Measurements from ENCODE around the gene EPC2.
A peak's percentile ranks its signal among the peaks of the same experiment; 100 is the strongest.

Gene EPC2

DNA sequence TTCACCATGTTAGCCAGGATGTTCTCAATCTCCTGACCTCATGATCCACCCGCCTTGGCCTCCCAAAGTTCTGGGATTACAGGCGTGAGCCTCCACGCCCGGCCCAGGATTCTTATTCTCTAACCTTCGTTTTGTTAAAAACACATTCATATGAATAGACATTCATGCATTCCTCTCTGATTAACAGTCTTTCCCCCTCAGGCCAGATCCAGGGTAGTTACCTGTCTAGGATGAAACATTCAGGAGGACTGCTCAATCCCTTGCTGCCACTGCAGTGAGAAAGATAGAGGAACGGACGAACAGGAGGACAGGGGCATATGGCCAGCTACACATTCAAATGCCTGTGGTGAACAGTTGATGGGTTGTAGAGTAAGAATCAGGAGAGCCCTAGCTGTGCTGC is 39.6 kb upstream of the EPC2 start:
- DNase-seq (ENCODE audit: low read depth), result no peak
- TF ChIP-seq CTCF (IDR thresholded peaks at IDR 0.05; ENCODE audit: low read depth, low read length, missing control alignments), result no peak
- no peak overlapping the region for H3K4me3 ChIP-seq (ENCODE audit: low read depth, low read length)

GRCh38 chr2:148607566-148607965 is 37.0 kb upstream of the EPC2 start:
- TF ChIP-seq CTCF (IDR thresholded peaks at IDR 0.05; ENCODE audit: low read depth, low read length, missing control alignments), result no peak
- no peak overlapping the region for H3K4me3 ChIP-seq (ENCODE audit: low read depth, low read length)
- no peak for DNase-seq (ENCODE audit: low read depth)

DNA sequence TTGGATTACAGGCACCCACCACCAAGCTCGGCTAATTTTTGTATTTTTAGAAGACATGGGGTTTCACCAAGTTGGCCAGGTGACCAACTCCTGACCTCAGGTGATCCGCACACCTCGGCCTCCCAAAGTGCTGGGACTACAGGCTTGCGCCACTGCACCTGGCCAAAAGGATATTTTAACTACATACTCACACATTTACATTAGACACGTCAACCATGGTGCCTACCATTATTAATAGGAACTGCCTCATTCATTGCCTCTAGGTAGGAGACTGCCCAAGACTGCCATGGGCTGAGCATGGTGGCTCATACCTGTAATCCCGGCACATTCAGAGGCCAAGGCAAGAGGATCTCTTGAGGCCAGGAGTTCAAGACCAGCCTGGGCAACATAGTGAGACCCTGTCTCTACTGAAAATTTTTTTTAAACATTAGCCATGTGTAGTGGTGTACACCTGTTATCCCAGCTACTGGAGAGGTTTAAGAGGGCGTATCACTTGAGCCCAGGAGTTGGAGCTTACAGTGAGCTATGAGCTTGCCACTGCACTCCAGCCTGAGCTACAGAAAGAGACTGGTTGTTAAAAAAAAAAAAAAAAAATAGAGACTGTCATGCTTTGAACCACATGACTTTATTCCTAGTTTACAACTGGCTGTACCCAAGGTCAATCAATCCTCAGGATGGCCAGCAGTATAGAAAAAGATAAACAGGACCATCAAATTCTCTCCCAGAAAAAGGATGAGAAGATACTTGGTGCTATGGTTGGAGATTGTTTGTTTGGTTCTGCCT is 31.1 kb upstream of the EPC2 start:
- no peak for DNase-seq (ENCODE audit: low read depth)
- no peak overlapping the region for H3K4me3 ChIP-seq (ENCODE audit: low read depth, low read length)
- no peak for TF ChIP-seq CTCF (IDR thresholded peaks at IDR 0.05; ENCODE audit: low read depth, low read length, missing control alignments)

DNA sequence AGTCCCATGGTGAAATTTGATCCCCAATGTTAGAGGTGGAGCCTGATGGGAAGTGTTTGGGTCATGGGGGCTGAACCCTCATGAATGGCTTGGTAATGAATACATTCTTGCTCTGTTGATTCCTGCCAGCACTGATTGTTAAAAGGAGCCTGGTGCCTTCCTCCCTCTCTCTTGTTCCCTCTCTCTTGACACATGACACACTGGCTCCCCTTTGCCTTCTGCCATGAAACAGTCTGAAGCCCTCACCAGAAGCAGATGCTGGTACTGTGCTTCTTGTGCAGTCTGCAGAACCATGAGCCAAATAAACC is 30.6 kb upstream of the EPC2 start:
- TF ChIP-seq CTCF (IDR thresholded peaks at IDR 0.05; ENCODE audit: low read depth, low read length, missing control alignments), result no peak
- no peak overlapping the region for H3K4me3 ChIP-seq (ENCODE audit: low read depth, low read length)
- DNase-seq (ENCODE audit: low read depth), result no peak

DNA sequence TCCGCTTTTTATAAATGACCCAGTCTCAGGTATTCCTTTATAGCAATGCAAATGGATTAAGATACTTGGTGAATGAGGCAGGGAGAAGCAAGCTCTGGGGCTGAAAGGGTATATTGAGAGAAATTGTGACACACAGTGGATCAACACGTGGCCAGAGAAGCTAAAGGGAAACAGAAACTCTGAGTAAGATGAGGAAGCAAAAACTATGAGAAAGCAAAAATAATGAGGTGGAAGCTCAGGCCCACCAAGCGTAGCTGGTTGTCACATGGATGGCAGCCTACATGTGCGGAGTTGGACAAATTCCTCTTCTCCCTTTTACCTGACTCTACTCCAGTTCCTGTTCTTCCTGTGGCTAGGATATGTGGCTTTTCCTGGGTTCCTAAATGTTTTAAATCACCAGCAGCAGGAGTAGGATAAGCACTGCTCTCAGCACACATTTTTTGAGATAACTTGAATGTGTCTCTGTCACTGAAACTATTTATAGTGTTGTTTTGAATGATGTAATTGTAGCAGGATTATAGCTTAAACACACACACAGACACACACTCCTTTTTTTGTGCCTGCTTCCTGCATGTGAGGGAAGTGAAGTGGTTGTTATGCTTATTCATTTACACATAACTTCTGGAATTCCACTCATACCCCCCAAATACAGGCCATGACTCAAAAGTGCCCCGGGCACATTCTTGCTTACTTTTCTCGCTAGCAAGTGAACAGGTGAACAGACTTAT is 30.1 kb upstream of the EPC2 start:
- peak; percentile 55 for DNase-seq (ENCODE audit: low read depth)
- TF ChIP-seq CTCF (IDR thresholded peaks at IDR 0.05; ENCODE audit: low read depth, low read length, missing control alignments), result no peak
- no peak overlapping the region for H3K4me3 ChIP-seq (ENCODE audit: low read depth, low read length)

- no peak for DNase-seq (ENCODE audit: low read depth)
- H3K4me3 ChIP-seq (ENCODE audit: low read depth, low read length), result no peak overlapping the region
- no peak for TF ChIP-seq CTCF (IDR thresholded peaks at IDR 0.05; ENCODE audit: low read depth, low read length, missing control alignments)
These were observed 29.1 kb upstream of the EPC2 start for GRCh38 chr2:148615381-148615841.
